Osteoblast (primary cell): ENCODE results near the gene PLTP. TPM values are rescaled to one million over a fixed set of nuclear protein-coding genes. Genes with fewer than 3 reads are reported as not detected.
"Not testable (repeated sequence)": the region's sequence is repeated elsewhere in the genome, so short reads cannot be mapped to it uniquely, and the experiment has no call there.

Source experiments
- DNase-seq: peaks from one replicate; pipeline ENCODE4 v3.0.0; 2011; ENCODE audit warnings: low spot score, mixed read lengths; ENCODE audit not compliant: insufficient read length; ENCODE audit errors: missing footprints
- H2AFZ ChIP-seq: 2 replicates; pipeline ENCODE4 v1.6.0; 2011; ENCODE audit warnings: mild to moderate bottlenecking, low read length
- H3K27ac ChIP-seq: 2 replicates; pipeline ENCODE4 v1.5.1; 2011; ENCODE audit warnings: mild to moderate bottlenecking, low read depth, low read length, moderate library complexity
- H3K27me3 ChIP-seq: 2 replicates; pipeline ENCODE4 v1.6.0; 2012; ENCODE audit warnings: mild to moderate bottlenecking, control low read depth, inconsistent platforms, low read length, moderate library complexity; ENCODE audit not compliant: insufficient read depth
- H3K36me3 ChIP-seq: 2 replicates; pipeline ENCODE4 v1.5.1; 2011; ENCODE audit warnings: mild to moderate bottlenecking, low read length, control low read depth, moderate library complexity; ENCODE audit not compliant: insufficient read depth
- H3K4me1 ChIP-seq: 2 replicates; pipeline ENCODE4 v1.5.1; 2011; ENCODE audit warnings: mild to moderate bottlenecking, low read length, control low read depth, moderate library complexity; ENCODE audit not compliant: insufficient read depth
- H3K4me2 ChIP-seq: 2 replicates; pipeline ENCODE4 v1.6.0; 2011; ENCODE audit warnings: mild to moderate bottlenecking, low read length; ENCODE audit not compliant: insufficient read depth
- H3K4me3 ChIP-seq: fragments of 200-600 bp; sonication (generic); 3 replicates; pipeline ENCODE4 v1.5.1; 2012; ENCODE audit warnings: mild to moderate bottlenecking, low read length, inconsistent platforms; ENCODE audit not compliant: insufficient read depth
- H3K79me2 ChIP-seq: 2 replicates; pipeline ENCODE4 v1.6.0; 2012; ENCODE audit warnings: mild to moderate bottlenecking, low read length, control low read depth, inconsistent platforms; ENCODE audit not compliant: insufficient read depth
- H3K9me3 ChIP-seq: 2 replicates; pipeline ENCODE4 v1.5.1; 2011; ENCODE audit warnings: low read depth, low read length, control low read depth
- H4K20me1 ChIP-seq: 2 replicates; pipeline ENCODE4 v1.6.0; 2012; ENCODE audit warnings: mild to moderate bottlenecking, low read length, control low read depth; ENCODE audit not compliant: insufficient read depth
- CTCF ChIP-seq: IDR thresholded peaks from 2 replicates; pipeline ENCODE4 v1.5.1; 2011; ENCODE audit warnings: mild to moderate bottlenecking, low read depth, low read length, moderate library complexity; ENCODE audit errors: extremely low read depth
- total RNA-seq: library from RNA; depleted of rRNA; stranded (reverse); fragments of >200 nt; gene quantifications from 2 replicates; pipeline ENCODE4 v1.2.3, GENCODE V29; 2012

The PLTP gene
- total RNA-seq, 1 donor: 21.7 TPM

DNA sequence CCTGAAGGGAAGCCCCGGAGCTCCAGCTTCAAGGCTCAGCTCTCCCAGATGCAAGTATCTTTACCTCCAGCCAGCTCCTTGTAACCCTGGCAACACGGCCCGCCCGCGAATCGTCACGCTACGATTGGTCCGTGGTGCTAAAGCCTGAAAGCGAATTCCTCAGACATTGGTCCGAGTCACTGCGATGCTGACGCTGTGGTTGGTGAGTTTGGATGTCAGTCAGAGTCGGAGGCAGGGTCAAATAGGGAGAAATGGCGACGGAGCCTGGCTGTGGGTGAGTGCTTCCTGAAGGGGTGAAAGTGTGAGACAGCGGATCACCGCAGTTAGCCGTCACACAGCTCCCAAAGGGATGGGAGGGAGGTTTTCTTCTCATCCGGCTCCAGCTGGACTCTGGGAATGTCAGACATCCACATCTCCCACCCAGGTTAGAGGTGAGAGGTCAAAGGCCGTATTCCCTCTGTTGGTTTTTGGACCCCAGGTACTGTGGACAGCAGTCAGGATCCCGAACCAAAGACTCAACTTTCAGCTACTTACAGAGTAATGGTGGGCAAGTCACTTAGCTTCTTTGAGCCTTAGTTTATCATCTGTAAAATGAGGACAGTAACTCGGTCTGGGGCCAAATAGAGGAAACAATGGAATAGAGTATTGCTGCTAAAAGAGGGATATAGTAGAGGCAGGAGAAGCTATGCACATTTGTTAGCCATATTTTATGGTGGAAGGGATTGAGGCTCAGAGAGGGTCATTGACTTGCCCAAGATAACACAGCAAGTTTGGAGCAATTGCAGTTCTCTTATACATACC lies 30.8 kb downstream of the PLTP start, which contains the start of gene ZSWIM1:
ZSWIM1 (plus strand) TSS at position 240 of the 801 bp plus-strand sequence. CDS start 1,366 bp downstream, outside the sequence.
- Histone ChIP-seq H2AFZ (peak within 1 kb of the TSS; percentile 45), H3K27ac (peak within 1 kb of the TSS; percentile 76), H3K4me2 (peak within 1 kb of the TSS; percentile 95), H3K4me1 (peaks cover 19% of the 10 kb centered on the region), H3K4me3 (peak within 1 kb of the TSS; percentile 81), H3K79me2 (peaks cover 25% of the 10 kb centered on the region), H3K27me3 (no peaks in the 10 kb centered on the region), H4K20me1 (peaks cover 6% of the 10 kb centered on the region), H3K36me3 (peaks cover 29% of the 10 kb centered on the region), H3K9me3 (no peaks in the 10 kb centered on the region)
- peak; percentile 99 for DNase-seq
- TF ChIP-seq CTCF: no peak

GRCh38 chr20:45878076-45878761 lies 33.7 kb downstream of the PLTP start:
- H3K27ac ChIP-seq: no peak overlapping the region
- no peak overlapping the region for H2AFZ ChIP-seq
- H4K20me1 ChIP-seq: no peaks in the 10 kb centered on the region
- H3K9me3 ChIP-seq: no peaks in the 10 kb centered on the region
- peak; percentile 54 for DNase-seq
- TF ChIP-seq CTCF: no peak
- H3K4me3 ChIP-seq: no peak overlapping the region
- peaks cover 19% of the 10 kb centered on the region for H3K36me3 ChIP-seq
- no peaks in the 10 kb centered on the region for H3K27me3 ChIP-seq
- H3K79me2 ChIP-seq: peaks cover 17% of the 10 kb centered on the region
- H3K4me2 ChIP-seq: no peak overlapping the region
- peaks cover 5% of the 10 kb centered on the region for H3K4me1 ChIP-seq

DNA sequence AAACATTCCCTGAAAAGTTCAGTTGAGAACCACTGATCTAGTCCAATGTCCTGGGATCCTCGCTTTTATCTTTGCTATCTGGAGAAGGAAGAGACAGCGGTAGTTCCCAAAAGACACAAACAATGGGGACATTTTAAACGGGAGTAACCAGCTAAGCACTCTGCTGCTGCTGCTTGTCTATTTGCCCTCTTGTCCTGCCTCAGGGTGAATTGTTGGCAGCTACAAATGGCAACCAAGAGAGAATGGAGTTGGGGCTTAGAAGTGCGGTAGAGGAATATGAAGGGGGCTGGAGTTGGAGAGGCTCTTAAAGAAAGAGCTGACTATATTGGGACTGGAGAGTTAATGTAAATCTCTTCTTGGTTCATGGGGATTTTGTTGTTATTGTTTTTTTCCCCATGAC lies 37.4 kb downstream of the PLTP start:
- no peak overlapping the region for H3K4me2 ChIP-seq
- H3K27ac ChIP-seq: no peak overlapping the region
- no peaks in the 10 kb centered on the region for H3K9me3 ChIP-seq
- no peak overlapping the region for H2AFZ ChIP-seq
- no peaks in the 10 kb centered on the region for H3K4me1 ChIP-seq
- no peaks in the 10 kb centered on the region for H3K79me2 ChIP-seq
- H3K36me3 ChIP-seq: peaks cover 12% of the 10 kb centered on the region
- no peak overlapping the region for H3K4me3 ChIP-seq
- TF ChIP-seq CTCF: no peak
- no peak for DNase-seq
- no peaks in the 10 kb centered on the region for H3K27me3 ChIP-seq
- peaks cover 5% of the 10 kb centered on the region for H4K20me1 ChIP-seq

GRCh38 chr20:45874104-45874481 lies 37.9 kb downstream of the PLTP start:
- not testable (repeated sequence) for DNase-seq
- peaks cover 12% of the 10 kb centered on the region for H3K36me3 ChIP-seq

More at GRCh38 chr20:45874104-45874481, 37.9 kb downstream of the PLTP start:
- not testable (repeated sequence) for H3K4me3 ChIP-seq, H3K79me2 ChIP-seq, H3K4me2 ChIP-seq, H3K27ac ChIP-seq, H3K9me3 ChIP-seq, H2AFZ ChIP-seq, H3K27me3 ChIP-seq, H4K20me1 ChIP-seq, H3K4me1 ChIP-seq
